ENCODE data around the gene ARSB. TPM values are rescaled to one million over a fixed set of nuclear protein-coding genes. Genes with fewer than 3 reads are reported as not detected.

ARSB gene
- total RNA-seq, 8 experiments from 2014 or later = 6.6 to 27.4 (median 9.2) TPM

DNA sequence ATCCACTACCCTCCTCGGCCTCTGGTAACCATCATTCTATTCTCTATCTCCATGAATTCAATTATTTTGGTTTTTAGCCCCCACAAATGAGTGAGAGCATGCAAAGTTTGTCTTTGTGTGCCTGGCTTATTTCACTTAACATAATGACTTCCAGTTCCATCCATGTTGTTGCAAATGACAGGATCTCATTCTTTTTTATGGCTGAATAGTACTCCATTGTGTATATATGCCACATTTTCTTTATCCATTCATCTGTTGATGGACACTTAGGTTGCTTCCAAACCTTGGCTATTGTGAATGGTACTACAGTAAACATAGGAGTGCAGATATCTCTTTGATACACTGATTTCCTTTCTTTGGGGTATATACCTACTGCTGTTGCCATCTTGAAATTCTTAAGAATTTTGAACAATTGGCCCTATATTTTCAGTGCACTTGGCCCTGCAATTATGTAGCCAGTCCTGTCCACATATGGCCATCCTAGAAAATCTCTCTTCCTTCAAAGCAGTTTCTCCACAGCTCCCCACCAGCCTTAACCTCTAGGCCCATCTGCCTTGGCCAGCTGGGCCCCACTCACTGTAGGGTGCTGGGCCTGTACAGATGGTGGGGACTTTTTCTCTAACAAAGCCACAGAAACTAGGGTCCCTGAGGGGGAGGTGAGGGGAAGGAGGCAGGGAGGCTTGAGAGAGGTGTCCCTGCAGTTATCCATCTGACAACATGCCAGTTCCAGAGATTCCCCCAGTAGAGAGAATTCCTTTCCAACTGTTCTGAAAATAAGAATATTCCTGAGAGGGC lies 254.6 kb downstream of the ARSB start:
- ATAC-seq (replicated peaks in 6 of 8) = no peak
- 67 to 100% (median 100%) methylated on average over 1 of the region's 1 CpG; no CpG with 5 or more reads in 6 of the 10 experiments for whole genome bisulfite sequencing, 10 experiments
- Histone ChIP-seq H3K27ac (no peak overlapping the region), H3K4me3 (no peak overlapping the region), H3K4me1 (replicated peaks in 1 of 2) (no peaks in the 10 kb centered on the region)
- in situ Hi-C loops (cut with MboI; ENCODE audit: low pct_unique_long_range_greater_than_20kb in 2 of 9, low sequenced_read_pairs in 9 of 9, unreplicated experiment in 9 of 9) = no loop called here

DNA sequence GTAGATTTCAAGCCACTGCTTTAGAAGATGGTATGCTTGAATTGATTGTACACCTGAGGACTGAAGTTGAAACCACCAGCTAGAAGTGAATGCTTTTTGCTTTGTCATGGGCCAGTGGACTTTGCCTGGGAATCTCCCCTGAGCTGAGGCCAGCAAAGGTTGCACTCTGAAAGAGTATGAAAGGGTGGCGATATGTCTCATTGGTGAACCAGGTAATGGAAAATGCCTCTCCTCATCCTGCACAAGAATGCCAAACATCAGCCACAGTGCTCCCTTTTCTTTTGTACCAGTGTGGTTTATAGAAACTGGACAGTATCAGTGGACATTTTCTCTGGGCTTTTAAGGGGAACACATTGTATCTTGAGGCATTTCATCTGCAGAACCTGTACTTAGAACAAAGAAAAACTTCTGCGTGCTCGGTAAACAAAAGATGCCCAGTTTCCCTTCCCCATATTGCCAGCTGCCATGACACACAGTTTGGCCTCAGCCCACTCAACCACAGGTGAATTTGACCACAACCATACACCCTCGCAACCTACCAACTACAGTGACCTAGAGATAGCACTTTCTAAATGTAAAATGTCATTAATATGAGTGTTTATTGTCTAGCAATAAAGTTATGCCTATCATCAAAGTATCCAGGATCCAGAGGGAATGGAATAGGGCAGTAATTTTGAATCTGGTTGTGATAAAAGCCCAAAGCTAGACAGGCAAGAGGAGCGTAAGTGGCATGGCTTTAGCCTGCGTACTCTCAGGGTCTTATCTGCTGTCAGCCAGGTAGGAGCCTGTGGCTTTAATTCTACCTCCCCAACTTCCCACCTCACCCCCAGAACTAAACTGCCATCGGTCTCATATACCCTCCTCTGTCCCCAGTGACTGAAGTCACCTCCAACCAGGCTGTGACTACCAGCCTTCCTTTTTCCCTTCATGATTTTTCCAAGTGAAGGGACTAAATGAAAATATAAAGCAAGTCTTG lies 257.0 kb downstream of the ARSB start:
- 80 to 100% (median 96%) methylated on average over 1 to 6 of the region's 7 CpGs; no CpG with 5 or more reads in 2 of the 10 experiments for WGBS, 10 experiments
- Histone ChIP-seq H3K27ac (no peak overlapping the region), H3K4me3 (no peak overlapping the region), H3K4me1 (replicated peaks in 1 of 2) (peaks cover 0 to 3% of the 10 kb centered on the region in 2 donors)
- no peak for ATAC-seq (replicated peaks in 6 of 8)
- in situ Hi-C loops (cut with MboI; ENCODE audit: low pct_unique_long_range_greater_than_20kb in 2 of 9, low sequenced_read_pairs in 9 of 9, unreplicated experiment in 9 of 9) = no loop called here

Other genes starting within 250 kb of the ARSB start
- 10 to 100 TPM in 1 of 8 experiments, 1 to 10 TPM in 7; 1.8 to 10.8 (median 5.1) TPM for gene DMGDH, start 84.4 kb upstream of the ARSB start, total RNA-seq
- gene BHMT2, start 84.5 kb upstream of the ARSB start, total RNA-seq = 10 to 100 TPM in 1 of 8 experiments, under 1 TPM in 6, not detected in 1; 0.21 to 19.8 (median 0.64) TPM
- gene BHMT, start 126.5 kb upstream of the ARSB start, total RNA-seq = 1 to 10 TPM in 2 of 8 experiments, under 1 TPM in 6; 0.11 to 4.4 (median 0.58) TPM

Data from motor neuron (in vitro differentiated cells).